KMS-11 (cell line): ENCODE measurements around the gene LEMD2.

Experiments used
- H2AFZ ChIP-seq: fragments of 200-600 bp; sonication (generic); 2 replicates; pipeline ENCODE4 v1.6.1; 2016; ENCODE audit warnings: antibody characterized with exemption, mixed run types, low read depth
- H3K27ac ChIP-seq: fragments of 200-600 bp; sonication (generic); 2 replicates; pipeline ENCODE4 v1.6.1; 2016; ENCODE audit warnings: mild to moderate bottlenecking, mixed run types
- H3K27me3 ChIP-seq: fragments of 200-600 bp; sonication (generic); 2 replicates; pipeline ENCODE4 v1.6.1; 2017; ENCODE audit warnings: mild to moderate bottlenecking, low read depth, mixed run types, moderate library complexity; ENCODE audit not compliant: insufficient read depth
- H3K36me3 ChIP-seq: fragments of 200-600 bp; sonication (generic); 2 replicates; pipeline ENCODE4 v1.6.1; 2017; ENCODE audit warnings: mild to moderate bottlenecking, mixed run types; ENCODE audit not compliant: insufficient read depth
- H3K4me1 ChIP-seq: fragments of 200-600 bp; sonication (generic); 2 replicates; pipeline ENCODE4 v1.6.1; 2016; ENCODE audit warnings: mild to moderate bottlenecking, low read depth, mixed run types; ENCODE audit not compliant: poor library complexity, severe bottlenecking
- H3K4me2 ChIP-seq: fragments of 200-600 bp; sonication (generic); 2 replicates; pipeline ENCODE4 v1.7.0; 2016; ENCODE audit warnings: mild to moderate bottlenecking, mixed run types
- H3K4me3 ChIP-seq: fragments of 200-600 bp; sonication (generic); IDR thresholded peaks from 2 replicates; pipeline ENCODE4 v1.6.1; 2017; ENCODE audit warnings: low read depth, low read length, mixed read lengths; ENCODE audit not compliant: insufficient read depth
- H3K79me2 ChIP-seq: fragments of 200-600 bp; sonication (generic); 2 replicates; pipeline ENCODE4 v1.6.1; 2016; ENCODE audit warnings: low read depth, mixed run types; ENCODE audit not compliant: insufficient read depth
- H3K9ac ChIP-seq: fragments of 200-600 bp; sonication (generic); 2 replicates; pipeline ENCODE4 v1.6.1; 2016; ENCODE audit warnings: mild to moderate bottlenecking, mixed run types
- H4K20me1 ChIP-seq: fragments of 200-600 bp; sonication (generic); 2 replicates; pipeline ENCODE4 v1.6.1; 2016; ENCODE audit warnings: mild to moderate bottlenecking, mixed run types; ENCODE audit not compliant: insufficient read depth
- TF ChIP-seq, protein P1 (sequence below): fragments of 200-600 bp; sonication (generic); conservative IDR thresholded peaks from 2 replicates; pipeline ENCODE4 v1.6.1; 2017; ENCODE audit warnings: low read depth, mild to moderate bottlenecking, antibody characterized with exemption, low read length, moderate library complexity, mixed read lengths

Gene LEMD2

DNA sequence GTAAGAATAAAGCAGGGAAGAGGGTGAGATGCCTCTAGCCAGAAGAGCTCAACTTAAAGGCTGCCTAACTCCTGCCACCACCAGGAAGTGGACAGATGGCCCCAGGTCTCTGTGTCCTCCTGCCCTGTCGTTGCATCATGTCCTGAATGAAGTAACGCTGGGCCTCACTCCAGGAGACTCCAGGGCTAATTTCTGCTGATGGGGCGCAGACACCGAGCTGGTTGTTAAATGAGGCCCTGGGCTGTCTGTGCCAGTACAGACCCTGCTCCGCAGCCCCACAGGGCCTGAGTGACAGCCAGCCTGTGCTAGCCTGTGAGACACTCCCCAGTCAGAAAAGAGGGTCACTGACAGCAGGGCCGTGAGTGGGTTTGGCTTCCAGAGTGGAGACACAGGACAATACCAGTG lies 48.7 kb downstream of the LEMD2 start:
- peaks cover 7% of the 10 kb centered on the region for H3K4me1 ChIP-seq
- TF ChIP-seq, protein P1, sequence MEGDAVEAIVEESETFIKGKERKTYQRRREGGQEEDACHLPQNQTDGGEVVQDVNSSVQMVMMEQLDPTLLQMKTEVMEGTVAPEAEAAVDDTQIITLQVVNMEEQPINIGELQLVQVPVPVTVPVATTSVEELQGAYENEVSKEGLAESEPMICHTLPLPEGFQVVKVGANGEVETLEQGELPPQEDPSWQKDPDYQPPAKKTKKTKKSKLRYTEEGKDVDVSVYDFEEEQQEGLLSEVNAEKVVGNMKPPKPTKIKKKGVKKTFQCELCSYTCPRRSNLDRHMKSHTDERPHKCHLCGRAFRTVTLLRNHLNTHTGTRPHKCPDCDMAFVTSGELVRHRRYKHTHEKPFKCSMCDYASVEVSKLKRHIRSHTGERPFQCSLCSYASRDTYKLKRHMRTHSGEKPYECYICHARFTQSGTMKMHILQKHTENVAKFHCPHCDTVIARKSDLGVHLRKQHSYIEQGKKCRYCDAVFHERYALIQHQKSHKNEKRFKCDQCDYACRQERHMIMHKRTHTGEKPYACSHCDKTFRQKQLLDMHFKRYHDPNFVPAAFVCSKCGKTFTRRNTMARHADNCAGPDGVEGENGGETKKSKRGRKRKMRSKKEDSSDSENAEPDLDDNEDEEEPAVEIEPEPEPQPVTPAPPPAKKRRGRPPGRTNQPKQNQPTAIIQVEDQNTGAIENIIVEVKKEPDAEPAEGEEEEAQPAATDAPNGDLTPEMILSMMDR: no peak
- no peak overlapping the region for H3K4me3 ChIP-seq
- H3K79me2 ChIP-seq: no peaks in the 10 kb centered on the region
- no peaks in the 10 kb centered on the region for H3K36me3 ChIP-seq
- H4K20me1 ChIP-seq: no peaks in the 10 kb centered on the region
- no peak overlapping the region for H2AFZ ChIP-seq
- H3K4me2 ChIP-seq: no peak overlapping the region
- H3K27ac ChIP-seq: no peak overlapping the region
- H3K27me3 ChIP-seq: peaks cover 20% of the 10 kb centered on the region
- no peak overlapping the region for H3K9ac ChIP-seq

DNA sequence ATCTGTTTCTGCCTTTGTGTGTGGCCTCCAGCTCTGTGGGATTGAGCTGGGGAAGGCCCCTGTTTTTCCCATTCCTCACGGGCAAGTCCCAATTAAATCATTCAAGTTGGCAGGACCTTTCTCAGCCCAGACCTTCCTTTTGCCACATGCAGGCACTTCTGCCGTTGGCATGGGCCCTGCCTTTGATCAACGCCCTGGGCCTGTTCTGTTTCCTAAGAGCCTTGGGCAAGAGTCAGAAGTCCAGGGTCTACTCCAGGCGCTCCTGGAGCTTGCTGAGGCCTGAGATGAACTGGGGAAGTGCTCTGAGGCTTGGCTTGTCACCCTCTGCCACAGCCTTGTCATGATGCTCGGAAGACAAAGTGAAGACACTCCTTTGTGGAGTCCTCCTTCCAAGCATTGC lies 49.4 kb downstream of the LEMD2 start:
- Histone ChIP-seq H3K4me3 (no peak overlapping the region), H3K79me2 (no peaks in the 10 kb centered on the region), H2AFZ (no peak overlapping the region), H3K27me3 (peaks cover 20% of the 10 kb centered on the region), H3K4me1 (peaks cover 6% of the 10 kb centered on the region), H3K27ac (no peak overlapping the region), H3K9ac (no peak overlapping the region), H3K4me2 (no peak overlapping the region), H3K36me3 (no peaks in the 10 kb centered on the region), H4K20me1 (no peaks in the 10 kb centered on the region)
- TF ChIP-seq, protein P1: no peak

DNA sequence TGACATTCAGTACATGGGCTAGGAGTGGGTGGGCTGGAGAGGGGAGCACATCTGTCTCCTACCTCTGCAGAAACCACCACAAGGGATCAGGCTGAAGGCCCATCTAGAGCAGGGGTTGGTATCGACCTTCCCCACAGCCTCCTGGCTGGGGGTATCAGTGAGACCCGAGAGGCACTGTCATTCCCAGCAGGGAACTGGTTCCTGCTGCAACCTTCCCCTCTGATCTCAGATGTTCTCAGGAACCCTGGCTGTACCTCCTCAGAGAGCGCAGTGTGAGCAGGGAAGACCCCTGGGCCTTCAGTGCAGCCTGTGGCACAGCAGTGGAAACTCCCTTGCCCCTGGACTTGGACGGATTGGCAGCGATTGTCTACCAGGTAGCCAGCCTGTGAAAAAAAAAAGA lies 50.1 kb downstream of the LEMD2 start:
- Histone ChIP-seq H3K4me1 (no peaks in the 10 kb centered on the region), H2AFZ (no peak overlapping the region), H4K20me1 (no peaks in the 10 kb centered on the region), H3K79me2 (no peaks in the 10 kb centered on the region), H3K4me2 (no peak overlapping the region), H3K4me3 (no peak overlapping the region), H3K27ac (no peak overlapping the region), H3K36me3 (no peaks in the 10 kb centered on the region), H3K27me3 (peaks cover 20% of the 10 kb centered on the region), H3K9ac (no peak overlapping the region)
- TF ChIP-seq, protein P1: no peak

DNA sequence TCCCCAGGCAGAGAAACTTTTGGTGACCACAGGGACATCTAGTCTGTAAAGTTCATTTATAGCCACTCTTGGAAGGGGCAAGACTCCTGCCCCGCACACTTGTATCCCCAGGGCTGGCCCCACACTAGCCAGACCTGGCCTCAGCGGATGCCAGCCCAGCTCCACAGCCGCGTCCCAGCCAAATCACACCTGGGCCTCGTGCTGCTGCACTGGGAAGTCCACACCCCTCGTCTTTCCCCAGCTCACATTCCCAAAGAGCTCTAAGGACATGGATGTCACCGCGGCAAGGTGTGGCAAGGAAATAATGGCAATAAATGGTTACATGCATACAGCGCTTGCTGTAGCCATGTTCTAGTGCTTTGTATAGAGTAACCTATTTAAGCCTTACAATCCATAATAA lies 50.8 kb downstream of the LEMD2 start:
- H3K36me3 ChIP-seq: no peaks in the 10 kb centered on the region
- no peaks in the 10 kb centered on the region for H4K20me1 ChIP-seq
- H2AFZ ChIP-seq: no peak overlapping the region
- H3K4me2 ChIP-seq: no peak overlapping the region
- H3K9ac ChIP-seq: no peak overlapping the region
- H3K27ac ChIP-seq: no peak overlapping the region
- TF ChIP-seq, protein P1: no peak
- H3K79me2 ChIP-seq: no peaks in the 10 kb centered on the region
- H3K4me1 ChIP-seq: no peaks in the 10 kb centered on the region
- peaks cover 14% of the 10 kb centered on the region; the same call in 1 of the 2 replicates for H3K27me3 ChIP-seq
- no peak overlapping the region for H3K4me3 ChIP-seq
